ENCODE results near the gene ZEB1.

ZEB1 gene

GRCh38 chr10:31451766-31452165, 132.8 kb downstream of the ZEB1 start:
- Histone ChIP-seq H3K36me3 (ENCODE audit: control insufficient read depth, insufficient read depth, low read length) (no peaks in the 10 kb centered on the region), H3K4me3 (ENCODE audit: low read depth, low read length) (no peak overlapping the region), H3K4me1 (ENCODE audit: control insufficient read depth, insufficient read depth, low read length) (no peaks in the 10 kb centered on the region), H3K27me3 (ENCODE audit: control insufficient read depth, insufficient read depth, low read length) (no peaks in the 10 kb centered on the region), H3K9ac (ENCODE audit: low read depth, low read length) (no peak overlapping the region), H3K9me3 (ENCODE audit: control insufficient read depth, insufficient read depth, low read length) (no peaks in the 10 kb centered on the region)

- Histone ChIP-seq H3K4me1 (ENCODE audit: control insufficient read depth, insufficient read depth, low read length) (no peaks in the 10 kb centered on the region), H3K9ac (ENCODE audit: low read depth, low read length) (no peak overlapping the region), H3K4me3 (ENCODE audit: low read depth, low read length) (no peak overlapping the region), H3K36me3 (ENCODE audit: control insufficient read depth, insufficient read depth, low read length) (no peaks in the 10 kb centered on the region), H3K9me3 (ENCODE audit: control insufficient read depth, insufficient read depth, low read length) (no peaks in the 10 kb centered on the region), H3K27me3 (ENCODE audit: control insufficient read depth, insufficient read depth, low read length) (no peaks in the 10 kb centered on the region)
Measured at GRCh38 chr10:31456468-31456867, 137.5 kb downstream of the ZEB1 start.

GRCh38 chr10:31457858-31458257, 138.8 kb downstream of the ZEB1 start:
- Histone ChIP-seq H3K4me1 (ENCODE audit: control insufficient read depth, insufficient read depth, low read length) (no peaks in the 10 kb centered on the region), H3K27me3 (ENCODE audit: control insufficient read depth, insufficient read depth, low read length) (no peaks in the 10 kb centered on the region), H3K4me3 (ENCODE audit: low read depth, low read length) (no peak overlapping the region), H3K36me3 (ENCODE audit: control insufficient read depth, insufficient read depth, low read length) (no peaks in the 10 kb centered on the region), H3K9ac (ENCODE audit: low read depth, low read length) (no peak overlapping the region), H3K9me3 (ENCODE audit: control insufficient read depth, insufficient read depth, low read length) (no peaks in the 10 kb centered on the region)

- Histone ChIP-seq H3K27me3 (ENCODE audit: control insufficient read depth, insufficient read depth, low read length) (no peaks in the 10 kb centered on the region), H3K9me3 (ENCODE audit: control insufficient read depth, insufficient read depth, low read length) (no peaks in the 10 kb centered on the region), H3K4me1 (ENCODE audit: control insufficient read depth, insufficient read depth, low read length) (no peaks in the 10 kb centered on the region), H3K4me3 (ENCODE audit: low read depth, low read length) (no peak overlapping the region), H3K36me3 (ENCODE audit: control insufficient read depth, insufficient read depth, low read length) (no peaks in the 10 kb centered on the region), H3K9ac (ENCODE audit: low read depth, low read length) (no peak overlapping the region)
Measured at GRCh38 chr10:31458974-31459373, 140.0 kb downstream of the ZEB1 start.

- Histone ChIP-seq H3K9me3 (ENCODE audit: control insufficient read depth, insufficient read depth, low read length) (no peaks in the 10 kb centered on the region), H3K4me1 (ENCODE audit: control insufficient read depth, insufficient read depth, low read length) (no peaks in the 10 kb centered on the region), H3K9ac (ENCODE audit: low read depth, low read length) (no peak overlapping the region), H3K36me3 (ENCODE audit: control insufficient read depth, insufficient read depth, low read length) (no peaks in the 10 kb centered on the region), H3K27me3 (ENCODE audit: control insufficient read depth, insufficient read depth, low read length) (no peaks in the 10 kb centered on the region), H3K4me3 (ENCODE audit: low read depth, low read length) (no peak overlapping the region)
Measured at GRCh38 chr10:31460242-31460641, 141.2 kb downstream of the ZEB1 start.

- H3K4me1 ChIP-seq (ENCODE audit: control insufficient read depth, insufficient read depth, low read length), result no peaks in the 10 kb centered on the region
- no peaks in the 10 kb centered on the region for H3K36me3 ChIP-seq (ENCODE audit: control insufficient read depth, insufficient read depth, low read length)
- H3K9ac ChIP-seq (ENCODE audit: low read depth, low read length), result no peak overlapping the region
Measured at GRCh38 chr10:31464552-31464951, 145.5 kb downstream of the ZEB1 start.

GRCh38 chr10:31466313-31466712, 147.3 kb downstream of the ZEB1 start:
- Histone ChIP-seq H3K9me3 (ENCODE audit: control insufficient read depth, insufficient read depth, low read length) (no peaks in the 10 kb centered on the region), H3K27me3 (ENCODE audit: control insufficient read depth, insufficient read depth, low read length) (no peaks in the 10 kb centered on the region), H3K9ac (ENCODE audit: low read depth, low read length) (no peak overlapping the region), H3K36me3 (ENCODE audit: control insufficient read depth, insufficient read depth, low read length) (no peaks in the 10 kb centered on the region), H3K4me3 (ENCODE audit: low read depth, low read length) (no peak overlapping the region), H3K4me1 (ENCODE audit: control insufficient read depth, insufficient read depth, low read length) (no peaks in the 10 kb centered on the region)

More at GRCh38 chr10:31464552-31464951, 145.5 kb downstream of the ZEB1 start:
- no peaks in the 10 kb centered on the region for H3K27me3 ChIP-seq (ENCODE audit: control insufficient read depth, insufficient read depth, low read length)
- H3K4me3 ChIP-seq (ENCODE audit: low read depth, low read length), result no peak overlapping the region
- no peaks in the 10 kb centered on the region for H3K9me3 ChIP-seq (ENCODE audit: control insufficient read depth, insufficient read depth, low read length)

GRCh38 chr10:31467791-31468535, 148.9 kb downstream of the ZEB1 start:
- Histone ChIP-seq H3K4me3 (ENCODE audit: low read depth, low read length) (no peak overlapping the region), H3K27me3 (ENCODE audit: control insufficient read depth, insufficient read depth, low read length) (no peaks in the 10 kb centered on the region), H3K9ac (ENCODE audit: low read depth, low read length) (no peak overlapping the region), H3K36me3 (ENCODE audit: control insufficient read depth, insufficient read depth, low read length) (no peaks in the 10 kb centered on the region), H3K9me3 (ENCODE audit: control insufficient read depth, insufficient read depth, low read length) (no peaks in the 10 kb centered on the region), H3K4me1 (ENCODE audit: control insufficient read depth, insufficient read depth, low read length) (no peaks in the 10 kb centered on the region)

- Histone ChIP-seq H3K4me3 (ENCODE audit: low read depth, low read length) (no peak overlapping the region), H3K9me3 (ENCODE audit: control insufficient read depth, insufficient read depth, low read length) (no peaks in the 10 kb centered on the region), H3K4me1 (ENCODE audit: control insufficient read depth, insufficient read depth, low read length) (no peaks in the 10 kb centered on the region), H3K9ac (ENCODE audit: low read depth, low read length) (no peak overlapping the region), H3K36me3 (ENCODE audit: control insufficient read depth, insufficient read depth, low read length) (no peaks in the 10 kb centered on the region), H3K27me3 (ENCODE audit: control insufficient read depth, insufficient read depth, low read length) (no peaks in the 10 kb centered on the region)
Measured at GRCh38 chr10:31468536-31468859, 149.5 kb downstream of the ZEB1 start.

GRCh38 chr10:31475519-31475918, 156.5 kb downstream of the ZEB1 start:
- Histone ChIP-seq H3K4me1 (ENCODE audit: control insufficient read depth, insufficient read depth, low read length) (no peaks in the 10 kb centered on the region), H3K9me3 (ENCODE audit: control insufficient read depth, insufficient read depth, low read length) (no peaks in the 10 kb centered on the region), H3K36me3 (ENCODE audit: control insufficient read depth, insufficient read depth, low read length) (no peaks in the 10 kb centered on the region), H3K4me3 (ENCODE audit: low read depth, low read length) (no peak overlapping the region), H3K27me3 (ENCODE audit: control insufficient read depth, insufficient read depth, low read length) (no peaks in the 10 kb centered on the region), H3K9ac (ENCODE audit: low read depth, low read length) (no peak overlapping the region)

GRCh38 chr10:31476088-31476487, 157.1 kb downstream of the ZEB1 start:
- no peaks in the 10 kb centered on the region for H3K4me1 ChIP-seq (ENCODE audit: control insufficient read depth, insufficient read depth, low read length)
- H3K36me3 ChIP-seq (ENCODE audit: control insufficient read depth, insufficient read depth, low read length), result no peaks in the 10 kb centered on the region

GRCh38 chr10:31477584-31477983, 158.6 kb downstream of the ZEB1 start:
- H3K9me3 ChIP-seq (ENCODE audit: control insufficient read depth, insufficient read depth, low read length), result no peaks in the 10 kb centered on the region
- H3K4me1 ChIP-seq (ENCODE audit: control insufficient read depth, insufficient read depth, low read length), result no peaks in the 10 kb centered on the region
- H3K9ac ChIP-seq (ENCODE audit: low read depth, low read length), result no peak overlapping the region
- H3K36me3 ChIP-seq (ENCODE audit: control insufficient read depth, insufficient read depth, low read length), result no peaks in the 10 kb centered on the region
- H3K27me3 ChIP-seq (ENCODE audit: control insufficient read depth, insufficient read depth, low read length), result no peaks in the 10 kb centered on the region
- H3K4me3 ChIP-seq (ENCODE audit: low read depth, low read length), result no peak overlapping the region

More at GRCh38 chr10:31476088-31476487, 157.1 kb downstream of the ZEB1 start:
- Histone ChIP-seq H3K9me3 (ENCODE audit: control insufficient read depth, insufficient read depth, low read length) (no peaks in the 10 kb centered on the region), H3K4me3 (ENCODE audit: low read depth, low read length) (no peak overlapping the region), H3K27me3 (ENCODE audit: control insufficient read depth, insufficient read depth, low read length) (no peaks in the 10 kb centered on the region), H3K9ac (ENCODE audit: low read depth, low read length) (no peak overlapping the region)

Data from iPS-15b (cell line).